NOMO-1 treated with DMSO at 0.1 percent for 48 hours (cell line): Measurements from ENCODE around the gene ERICH3.
A peak's percentile ranks its signal among the peaks of the same experiment; 100 is the strongest.

Source experiments
- DNase-seq: peaks from one replicate; lab custom pipeline; 2025; ENCODE audit not compliant: unreplicated experiment; lab: John Stamatoyannopoulos, UW

The ERICH3 gene, protein sequence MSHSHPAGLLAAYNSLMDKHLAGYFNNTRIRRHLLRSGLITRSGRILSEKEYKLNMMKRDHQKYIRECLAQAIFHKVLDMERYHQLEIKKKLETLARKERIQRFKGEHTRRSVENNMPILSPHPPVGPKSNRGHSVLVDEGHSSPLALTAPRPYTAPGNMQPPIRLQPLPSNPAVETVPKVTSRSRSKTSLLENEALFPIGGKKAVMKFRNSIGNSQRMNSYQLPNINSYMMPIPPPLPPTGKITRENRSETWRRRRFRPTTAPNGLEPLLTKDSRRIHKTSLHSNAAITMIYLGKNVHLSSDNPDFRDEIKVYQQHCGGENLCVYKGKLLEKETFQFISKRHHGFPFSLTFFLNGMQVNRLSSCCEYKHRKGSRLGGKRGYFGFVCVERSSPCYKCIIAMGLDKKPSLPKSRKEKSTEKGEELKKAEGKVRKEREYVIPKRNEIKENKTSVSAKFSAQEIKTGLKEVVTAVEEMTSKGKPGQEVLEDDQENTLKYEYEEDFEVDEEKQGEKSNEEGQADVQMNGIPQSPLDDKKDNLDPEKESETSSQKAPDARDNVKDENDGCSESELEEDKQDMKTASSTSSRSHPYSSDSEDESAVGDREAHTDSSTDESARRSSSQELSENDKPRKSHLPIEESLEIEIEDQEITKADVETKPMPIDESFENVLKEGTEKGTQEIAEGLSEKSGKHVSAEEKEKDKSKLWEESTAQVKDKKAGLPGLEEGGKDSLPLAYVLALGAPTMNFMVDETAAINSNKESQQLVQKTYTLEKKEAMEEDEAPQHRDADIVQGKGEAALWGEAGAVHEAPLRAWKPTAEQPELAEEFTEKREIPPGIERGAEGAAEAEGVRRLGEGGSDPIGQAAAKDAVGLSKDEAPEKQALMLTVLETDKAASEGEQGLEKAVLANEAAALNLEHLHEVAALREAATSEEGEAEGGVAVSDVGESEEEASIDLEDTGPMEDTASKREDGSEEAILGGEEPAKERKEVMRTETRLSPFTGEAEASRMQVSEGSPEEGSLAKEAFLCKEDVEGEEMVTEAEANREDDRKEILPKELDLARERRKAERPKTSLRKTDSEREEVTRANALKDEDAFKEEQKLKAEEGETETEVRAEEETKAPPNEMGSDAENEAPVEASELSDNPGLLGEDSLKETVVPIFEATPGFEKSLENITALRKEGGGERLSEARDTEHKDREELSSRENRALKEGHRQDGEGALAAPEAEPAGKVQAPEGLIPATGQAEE (N-terminal part only)

DNA sequence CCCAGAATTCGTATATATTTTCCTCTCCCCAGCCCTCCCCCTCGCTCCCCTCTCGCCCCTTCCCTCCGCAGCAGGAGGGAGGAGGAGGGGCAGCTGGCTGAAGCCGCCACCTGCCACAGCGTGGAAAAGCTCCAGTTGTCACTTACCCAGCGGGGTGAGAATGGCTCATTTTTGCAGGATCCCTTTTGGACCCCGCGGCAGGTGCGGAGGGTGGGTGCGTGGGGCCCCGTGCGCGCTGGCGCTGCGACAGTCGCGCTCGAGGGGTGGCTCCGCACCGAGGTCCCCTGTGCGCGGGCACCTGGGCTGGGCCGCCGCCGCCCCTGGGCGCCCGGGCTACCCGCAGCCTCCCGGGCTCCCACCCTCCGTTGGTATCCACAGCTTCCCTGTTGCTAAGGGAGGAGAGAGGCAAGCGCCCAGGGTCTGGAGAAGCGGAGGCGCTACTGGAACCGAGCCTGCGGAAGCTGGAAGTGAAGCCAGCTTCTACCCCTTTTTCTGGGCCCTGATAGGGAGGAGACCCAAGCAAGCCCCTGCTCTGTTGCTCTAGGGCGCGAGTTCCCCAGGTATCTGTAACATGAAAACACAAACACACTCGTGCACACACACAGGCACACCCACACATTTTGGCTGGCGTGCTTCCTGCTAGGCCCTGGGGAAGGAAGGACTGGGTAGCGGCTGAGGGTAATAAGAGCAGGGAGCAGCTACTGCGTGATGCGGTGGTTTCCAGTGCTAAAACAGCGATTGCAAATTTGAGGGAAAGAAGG, at the start of gene ERICH3:
ERICH3 (minus strand) TSS at position 442 of the 761 bp plus-strand sequence; CDS start at position 169, 273 bp downstream.
- DNase-seq, result no peak

DNA sequence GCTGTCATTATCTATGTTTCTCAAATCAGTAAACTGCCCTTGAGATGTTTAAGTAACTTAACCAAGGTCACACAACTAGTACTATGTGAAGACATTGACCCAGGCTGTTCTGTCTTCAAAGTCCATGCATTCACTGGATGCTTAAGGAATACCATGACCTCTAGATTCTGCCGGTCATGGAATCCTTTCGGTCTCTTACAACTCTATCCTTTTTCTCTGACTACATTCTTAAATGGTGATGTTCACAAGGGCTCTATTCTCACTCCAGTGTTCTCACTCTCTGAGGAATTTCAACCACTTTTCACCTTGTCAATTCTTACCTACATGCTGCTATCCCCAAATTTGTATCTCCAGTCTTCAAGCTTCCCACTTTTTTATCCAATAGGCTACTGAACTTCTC, 44.0 kb upstream of the ERICH3 start:
- no peak for DNase-seq

DNA sequence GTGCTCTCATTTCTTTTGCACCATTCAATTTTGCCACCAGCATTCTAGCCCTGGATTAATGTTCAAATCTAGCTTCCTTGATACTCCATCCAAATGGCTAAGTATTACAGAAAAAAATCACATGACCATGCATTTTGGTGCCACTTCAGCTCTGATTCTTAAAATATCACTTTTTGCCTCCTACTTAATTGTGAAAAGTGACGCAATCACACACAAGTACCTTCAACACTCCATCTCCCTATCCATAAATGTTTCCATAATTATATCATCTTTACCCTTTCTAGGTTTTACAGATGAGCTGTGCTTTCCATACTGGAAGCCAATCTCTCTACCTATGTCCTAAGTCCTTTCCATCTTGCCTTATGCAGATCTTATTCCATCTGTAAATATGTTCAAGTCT, 43.2 kb upstream of the ERICH3 start:
- DNase-seq, result no peak

DNA sequence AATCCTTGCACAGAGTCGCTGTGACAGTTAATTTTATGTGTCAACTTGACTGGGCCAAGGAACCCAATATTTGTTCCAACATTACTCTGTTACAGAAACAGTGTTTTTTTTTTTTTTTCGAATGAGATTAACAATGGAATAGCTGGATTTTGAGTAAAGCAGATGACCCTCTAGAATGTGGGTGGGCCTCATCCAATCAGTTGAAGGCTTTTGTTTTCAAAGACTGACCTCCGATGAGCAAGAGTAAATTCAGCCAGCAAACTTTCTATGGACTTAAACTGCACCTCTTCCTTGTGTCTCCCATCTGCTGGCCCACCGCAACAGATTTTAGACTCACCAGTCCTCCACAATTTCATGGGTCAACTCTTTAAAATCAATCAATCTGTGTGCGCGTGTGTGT, 42.2 kb upstream of the ERICH3 start:
- no peak for DNase-seq

DNA sequence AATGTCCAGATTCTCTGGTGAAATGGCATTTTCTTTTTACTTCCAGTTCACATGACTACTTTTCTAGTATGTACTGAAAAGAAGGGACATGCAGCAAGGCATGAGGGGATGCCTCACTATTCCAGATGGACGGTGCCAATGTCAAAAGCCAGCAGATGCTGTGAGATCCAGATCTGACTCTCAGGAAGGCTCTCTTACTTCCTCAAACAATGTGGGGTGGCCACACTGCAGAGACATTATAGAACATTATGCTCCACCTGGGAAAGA, 41.6 kb upstream of the ERICH3 start:
- DNase-seq, result no peak

DNA sequence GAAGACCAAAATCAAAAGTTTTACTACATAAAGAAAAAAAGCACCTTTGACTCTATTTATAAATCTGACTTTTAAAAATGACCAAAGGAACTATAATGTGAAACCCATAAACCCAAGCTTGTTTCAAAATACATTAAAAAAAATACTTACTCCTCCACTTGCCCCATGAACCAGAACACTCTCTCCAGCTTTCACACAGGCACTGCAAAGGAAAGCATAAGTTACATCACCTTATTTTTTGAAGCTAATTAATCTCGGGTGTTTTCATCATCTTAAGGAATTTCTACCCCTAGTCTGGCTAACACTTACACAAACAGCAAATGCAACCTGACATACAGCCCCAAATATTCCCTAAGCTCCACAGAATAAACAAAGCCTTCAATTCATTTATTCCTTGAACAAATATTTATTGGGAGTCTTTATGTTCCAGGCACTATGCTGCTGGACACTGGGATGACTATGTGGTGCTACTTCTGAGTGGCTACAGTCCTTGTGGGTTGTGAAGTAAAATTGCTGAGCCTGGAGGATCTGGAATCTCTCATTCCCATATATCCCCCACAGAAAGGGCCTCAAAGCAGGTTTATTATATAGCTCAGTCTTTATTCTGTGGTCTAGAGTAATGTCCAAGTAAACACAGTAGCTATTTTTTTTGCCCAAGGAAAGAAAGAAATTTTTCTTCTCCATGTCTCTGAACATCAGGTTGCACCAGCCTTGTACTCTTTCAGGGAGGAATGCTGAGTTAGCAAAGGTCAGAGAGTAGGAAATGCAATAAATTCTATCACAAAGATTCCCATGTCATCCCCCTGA, 41.0 kb upstream of the ERICH3 start:
- DNase-seq, result no peak

DNA sequence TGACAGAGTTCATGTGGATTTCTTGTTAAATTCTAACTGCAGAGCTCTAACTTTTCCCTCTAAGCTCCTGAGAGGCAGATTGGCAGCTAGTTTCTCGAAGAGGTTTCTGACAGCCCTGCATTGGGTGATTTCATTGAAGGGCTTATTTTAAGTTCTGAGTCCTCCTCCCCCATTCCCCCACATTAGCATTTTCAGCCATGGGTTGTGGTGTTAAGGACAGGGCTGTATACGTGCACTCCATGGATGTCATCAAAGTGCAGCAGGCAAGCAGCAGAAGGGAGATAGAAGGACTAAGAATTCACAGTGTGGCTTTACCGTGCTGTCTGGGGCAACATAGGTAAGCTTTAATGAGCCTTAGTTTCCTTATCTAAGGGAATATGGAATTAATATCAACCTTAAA, 40.3 kb upstream of the ERICH3 start:
- no peak for DNase-seq

DNA sequence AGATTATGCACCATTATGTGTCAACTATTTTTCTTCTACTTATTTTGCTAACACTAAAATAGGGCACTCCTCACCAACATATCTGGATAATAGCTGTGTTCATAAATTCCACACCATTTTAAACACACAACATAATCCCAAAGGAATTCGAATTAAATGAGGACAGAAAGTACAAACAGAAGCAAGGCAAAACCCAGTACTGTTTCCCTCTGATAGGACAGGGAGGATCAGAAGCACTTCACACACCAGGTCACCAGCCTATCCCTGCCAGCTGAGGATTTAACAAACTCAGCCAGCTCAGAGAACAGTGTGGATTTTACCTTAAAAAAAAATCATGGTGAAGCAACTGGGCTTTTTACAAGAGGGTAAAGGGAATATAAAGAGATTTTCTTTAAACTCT, 39.3 kb upstream of the ERICH3 start:
- DNase-seq, result no peak

DNA sequence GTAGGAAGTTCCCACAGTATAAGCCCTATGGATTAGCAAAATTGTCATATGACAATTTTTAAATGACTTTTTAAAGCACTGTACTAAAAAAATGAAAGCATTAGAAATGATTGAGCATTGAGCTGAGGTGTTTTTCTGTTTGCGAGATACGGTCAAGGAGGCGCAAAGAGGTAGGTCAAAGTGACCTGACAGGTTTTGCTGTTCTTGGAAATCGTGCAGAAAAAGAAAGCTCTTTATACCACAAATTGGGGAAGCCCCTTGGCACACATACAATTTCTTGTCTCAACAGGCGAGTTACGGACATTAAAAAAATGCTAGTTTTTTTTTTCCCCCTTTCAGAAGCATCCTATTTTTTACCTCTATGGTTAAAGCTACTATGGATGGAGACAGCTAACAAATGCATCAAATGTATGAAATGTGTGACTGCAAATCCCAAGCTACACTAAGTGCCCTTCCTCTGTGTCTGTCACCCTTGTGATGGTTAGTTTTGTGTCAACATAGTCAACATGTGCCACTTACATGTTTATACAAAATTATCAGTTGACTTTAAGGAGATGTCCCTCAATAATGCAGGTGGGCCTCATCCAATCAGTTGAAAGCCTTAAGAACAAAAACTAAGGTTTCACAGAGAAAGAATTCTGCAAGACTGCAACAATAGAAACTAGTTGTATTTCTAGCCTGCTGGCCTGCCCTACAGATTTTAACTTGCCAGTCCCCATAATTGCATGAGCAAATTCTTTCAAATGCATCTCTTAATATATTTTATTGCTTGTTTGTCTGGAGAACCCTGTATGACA, 30.0 kb upstream of the ERICH3 start:
- DNase-seq, result no peak

DNA sequence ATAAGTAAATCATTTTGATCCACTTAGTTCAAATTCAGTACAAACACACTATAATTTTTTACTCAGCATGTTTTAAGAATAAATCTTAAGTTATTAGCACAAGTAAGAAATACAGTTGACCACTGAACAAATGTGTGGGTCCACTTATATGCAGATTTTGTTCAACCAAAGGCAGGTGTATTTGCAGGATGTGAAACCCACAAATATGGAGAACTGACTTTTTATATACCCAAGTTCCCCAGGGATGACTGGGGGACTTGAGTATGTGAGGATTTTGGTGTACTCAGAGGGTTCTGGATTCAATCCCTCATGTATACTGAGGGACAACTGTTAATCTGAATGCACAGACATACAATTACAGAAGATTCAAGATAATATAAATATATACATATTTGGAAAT, 25.7 kb upstream of the ERICH3 start:
- DNase-seq, result no peak

DNA sequence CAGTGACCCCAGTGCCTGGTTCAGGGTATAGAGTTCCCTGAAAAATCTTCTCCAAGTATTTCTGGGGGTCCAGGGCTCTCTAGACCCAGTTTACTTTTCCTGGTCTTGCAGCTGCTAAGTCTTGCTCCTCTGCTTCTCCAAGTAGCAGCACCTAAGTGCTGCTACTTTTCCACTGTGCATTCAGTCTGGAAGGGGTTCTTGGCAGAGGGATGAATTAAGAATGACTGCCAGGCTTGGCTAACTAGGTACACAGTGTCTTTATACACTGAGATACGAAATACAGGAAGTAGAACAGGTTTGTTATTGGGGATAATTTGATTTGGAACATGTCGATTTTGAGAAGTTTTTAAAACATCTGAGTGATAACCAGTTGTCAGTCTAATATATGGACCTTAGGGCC, 24.2 kb upstream of the ERICH3 start:
- DNase-seq, result no peak

DNA sequence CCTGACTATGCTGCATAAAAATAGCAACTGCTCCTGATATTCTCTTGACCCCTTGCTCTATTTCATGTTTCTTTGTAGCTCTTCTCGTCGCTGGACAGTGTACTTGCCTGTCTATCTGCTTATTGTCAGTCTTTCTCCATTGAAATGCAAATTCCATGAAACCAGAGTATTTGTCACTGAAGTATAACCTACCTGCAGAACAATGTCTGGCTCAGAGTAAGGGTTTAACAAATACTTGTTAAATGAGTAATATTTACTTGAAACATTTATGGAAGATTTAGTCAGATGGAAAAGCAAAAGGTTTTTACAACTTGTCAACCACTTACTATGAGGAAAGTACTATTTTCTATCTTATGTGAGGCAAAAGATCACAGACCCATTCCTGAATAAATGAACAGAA, 19.9 kb upstream of the ERICH3 start:
- DNase-seq, result no peak

DNA sequence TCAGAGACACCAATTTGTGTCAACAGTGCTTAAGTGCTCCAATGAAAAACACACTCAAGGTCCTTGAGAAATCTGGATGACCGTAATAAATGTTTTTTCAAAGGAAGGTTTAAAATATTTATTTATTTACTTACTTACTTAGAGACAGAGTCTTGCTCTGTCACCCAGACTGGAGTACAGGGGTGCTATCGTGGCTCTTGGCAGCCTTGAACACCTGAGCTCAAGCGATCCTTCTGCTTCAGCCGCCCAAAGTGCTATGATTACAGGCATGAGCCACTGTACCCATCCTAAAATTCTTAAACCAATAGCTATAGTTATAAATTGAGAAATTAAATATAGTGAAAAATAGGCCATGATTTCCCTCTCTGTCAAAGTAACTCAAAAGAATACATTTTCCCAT, 17.3 kb upstream of the ERICH3 start:
- DNase-seq, result no peak

DNA sequence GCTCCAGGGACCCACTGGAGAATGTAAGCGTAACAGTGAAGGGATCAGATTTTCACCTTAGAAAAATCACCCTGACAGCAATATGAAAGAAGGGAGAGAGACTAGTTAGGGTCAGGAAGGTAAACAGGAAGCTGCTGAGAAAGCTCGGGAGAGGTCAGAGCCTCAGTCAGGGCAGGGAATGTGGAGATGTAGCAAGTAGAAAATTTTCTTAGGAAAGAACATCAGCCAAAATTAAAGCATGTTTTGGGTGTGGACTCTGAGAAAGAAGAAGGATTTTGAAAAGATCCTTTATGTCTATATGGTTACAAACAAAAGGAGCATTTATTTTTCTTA, 16.7 kb upstream of the ERICH3 start:
- DNase-seq, result no peak

DNA sequence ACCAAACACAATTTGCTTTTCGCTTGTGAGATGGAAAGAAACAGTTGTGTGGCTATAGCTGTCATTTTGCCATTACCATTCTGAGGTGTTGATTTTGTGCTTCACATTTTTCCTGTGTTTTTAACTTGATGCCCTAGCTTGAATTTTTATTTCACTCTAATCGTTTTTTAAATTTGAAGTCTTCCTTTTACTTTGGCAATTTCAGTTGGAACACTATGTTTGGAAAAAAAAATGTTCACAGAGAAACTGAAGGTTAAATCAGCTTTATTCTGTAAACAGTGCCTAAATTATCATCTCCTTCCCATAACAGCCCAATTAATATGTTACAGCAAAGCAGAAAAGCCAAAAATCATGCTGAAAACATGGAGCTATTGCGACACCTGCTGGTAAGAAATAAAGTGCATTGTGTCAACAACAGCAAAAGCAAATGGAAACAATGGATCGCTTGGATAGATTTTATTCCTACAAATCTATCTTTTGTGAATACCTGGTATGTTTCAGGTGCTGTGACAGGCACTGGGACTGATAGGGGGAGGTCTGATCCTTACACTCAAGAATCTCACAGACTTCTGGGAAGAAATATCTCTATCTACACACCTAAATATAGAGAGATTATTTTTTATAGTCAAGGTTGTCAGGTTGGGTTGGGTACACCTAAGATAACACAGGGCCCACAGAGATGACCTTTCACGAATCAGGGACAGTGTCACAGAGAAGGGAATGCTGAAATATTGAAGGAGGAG, 16.2 kb upstream of the ERICH3 start:
- peak; percentile 39 for DNase-seq

DNA sequence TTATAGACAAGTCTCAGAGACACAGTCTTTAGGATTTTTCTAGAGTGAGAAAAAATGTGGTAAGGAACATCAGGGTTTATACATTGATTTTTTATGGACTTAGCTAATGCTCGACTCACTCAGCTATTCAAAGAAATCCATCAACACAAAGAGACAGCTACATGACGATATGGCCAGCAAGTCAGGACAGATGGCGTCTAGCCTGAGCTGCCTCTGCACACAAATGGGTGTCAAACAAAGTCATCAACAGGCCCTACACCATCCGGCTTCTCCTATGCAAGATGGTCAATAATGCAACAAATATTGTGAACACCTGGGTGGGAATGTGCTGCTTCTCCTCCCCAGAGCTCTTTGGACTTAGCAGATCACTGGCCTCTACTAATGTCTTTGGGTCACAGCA, 13.3 kb upstream of the ERICH3 start:
- DNase-seq, result no peak

DNA sequence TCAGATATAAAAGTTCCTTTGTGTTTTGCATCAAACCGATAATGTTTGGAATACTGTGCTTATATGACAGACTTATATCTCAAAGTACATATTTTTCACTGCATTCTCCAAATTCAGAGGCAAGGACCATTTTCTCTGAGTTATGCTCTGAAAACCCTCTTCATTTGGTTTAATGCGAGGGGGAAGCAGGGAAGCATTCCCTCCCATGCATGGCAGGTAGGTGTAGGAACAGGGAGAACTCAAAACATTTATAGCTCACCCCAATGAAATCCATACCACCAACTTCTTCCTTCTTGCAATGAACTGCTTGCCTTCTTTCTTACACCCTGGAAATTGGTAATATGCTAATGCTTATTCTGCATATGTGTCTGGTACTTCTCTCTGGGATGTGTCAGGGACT, 10.7 kb upstream of the ERICH3 start:
- no peak for DNase-seq

DNA sequence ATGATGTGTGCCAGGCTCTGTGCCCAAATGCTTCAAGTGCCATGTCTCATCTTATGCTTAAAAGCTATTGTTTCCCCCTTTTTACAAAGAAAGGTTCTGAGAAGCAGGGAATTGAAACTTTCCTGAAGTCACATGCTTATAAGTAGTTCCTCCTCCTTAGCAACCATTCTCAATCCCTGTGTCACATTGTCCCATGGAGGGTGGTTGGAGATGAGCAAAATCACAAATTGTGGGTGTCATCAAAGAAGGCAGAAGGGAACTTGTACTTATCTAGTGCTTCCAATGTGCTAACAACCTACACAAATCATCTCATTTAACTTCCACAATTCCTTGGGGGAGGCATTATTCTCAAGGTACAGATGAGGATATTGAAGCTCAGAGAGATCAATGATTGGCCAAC, 10.1 kb upstream of the ERICH3 start:
- DNase-seq, result no peak

DNA sequence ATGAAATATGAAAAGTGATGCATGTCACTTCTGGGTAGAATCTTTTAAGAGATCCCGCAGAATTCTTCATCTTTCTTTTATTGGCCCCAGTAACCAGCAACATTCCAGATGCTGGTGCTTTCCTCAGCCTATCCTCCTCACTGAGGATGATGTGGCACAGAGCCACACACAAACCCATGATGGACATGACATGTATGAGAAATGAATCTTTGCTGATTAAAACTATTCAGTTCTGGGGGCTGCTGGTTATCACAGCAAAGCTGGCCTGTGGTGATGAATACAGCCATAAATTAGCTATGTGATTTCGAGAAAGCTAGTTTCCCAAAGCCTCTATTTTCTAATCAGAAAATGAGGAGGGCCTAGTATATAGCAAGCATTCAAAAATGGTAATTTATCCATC, 8.3 kb upstream of the ERICH3 start:
- DNase-seq, result no peak
